Upper lobe of left lung (tissue), 6 donors: ENCODE data around the gene SMYD3. TPM values are rescaled to one million over a fixed set of nuclear protein-coding genes. Genes with fewer than 3 reads are reported as not detected.

Experiments
- ATAC-seq, 2 donors: fragments of 200-7000 bp; cut with Tn5 transposase; one replicate each; pipeline ENCODE4 v1.9.1; 2022; ENCODE audit warnings: mild to moderate bottlenecking in 2 of 2, moderate library complexity in 2 of 2; ENCODE audit not compliant: low FRiP score in 2 of 2
- DNase-seq, 2 donors: peaks; one replicate each; pipeline ENCODE4 v3.0.0-alpha.2; 2019 to 2020
- H3K27ac ChIP-seq, 4 donors: fragments of 200-600 bp; sonication (generic); one replicate each; pipeline ENCODE4 v1.5.1; 2016 to 2019
- H3K27me3 ChIP-seq, 4 donors: fragments of 200-600 bp; sonication (generic); one replicate each; pipeline ENCODE4 v1.5.1; 2017 to 2019
- H3K36me3 ChIP-seq, 4 donors: fragments of 200-600 bp; sonication (generic); one replicate each; pipeline ENCODE4 v1.5.1; 2016 to 2019
- H3K4me1 ChIP-seq, 4 donors: fragments of 200-600 bp; sonication (generic); one replicate each; pipeline ENCODE4 v1.5.1; 2018 to 2019
- H3K4me3 ChIP-seq, 4 donors: fragments of 200-600 bp; sonication (generic); one replicate each; pipeline ENCODE4 v1.5.1; 2017 to 2019; ENCODE audit warnings: mild to moderate bottlenecking in 2 of 4, moderate library complexity in 1 of 4
- H3K9me3 ChIP-seq, 4 donors: fragments of 200-600 bp; sonication (generic); one replicate each; pipeline ENCODE4 v1.5.1; 2018 to 2019
- CTCF ChIP-seq, 6 experiments: fragments of 450-650 bp in 4 of 6; fragments of 200-600 bp in 2 of 6; sonication (generic) in 2 of 6; IDR thresholded peaks; one replicate each; pipeline ENCODE4 v1.5.1; 2016 to 2019; ENCODE audit warnings: antibody characterized with exemption in 6 of 6
- EP300 ChIP-seq, 4 donors: sonication (generic); formaldehyde crosslinking; IDR thresholded peaks; one replicate each; pipeline ENCODE4 v1.5.1; 2017; ENCODE audit warnings: antibody characterized with exemption in 4 of 4, control low read depth in 2 of 4
- POLR2A ChIP-seq, 4 donors: fragments of 450-650 bp; IDR thresholded peaks; one replicate each; pipeline ENCODE4 v1.5.1; 2016 to 2017; ENCODE audit warnings: antibody characterized with exemption in 4 of 4, mild to moderate bottlenecking in 2 of 4
- POLR2AphosphoS5 ChIP-seq, 2 donors: sonication (generic); formaldehyde crosslinking; IDR thresholded peaks; one replicate each; pipeline ENCODE4 v1.5.1; 2017; ENCODE audit warnings: antibody characterized with exemption in 2 of 2
- WGBS, 2 donors: methylation state at CpG; one replicate each; pipeline ENCODE4 v1.1.5; 2017 to 2018; 5-methylcytosine and 5-hydroxymethylcytosine counted together
- total RNA-seq, 6 donors: library from RNA; depleted of rRNA in 4 of 6; stranded (reverse); fragments of >200 nt in 4 of 6; gene quantifications; one replicate each; pipeline versions ENCODE4 v1.1.0 to v1.2.1, GENCODE V29; 2016 to 2021
- donor health status: DM: no; HTN: no; CAD: no; lungs with moderate emphysema.
- donor health status: DM: no; HTN: yes; CAD: no; lungs with severe emphysema.

Gene SMYD3
- total RNA-seq, 6 donors from 2014 or later, result 22.7 to 109 (median 34.0) TPM

DNA sequence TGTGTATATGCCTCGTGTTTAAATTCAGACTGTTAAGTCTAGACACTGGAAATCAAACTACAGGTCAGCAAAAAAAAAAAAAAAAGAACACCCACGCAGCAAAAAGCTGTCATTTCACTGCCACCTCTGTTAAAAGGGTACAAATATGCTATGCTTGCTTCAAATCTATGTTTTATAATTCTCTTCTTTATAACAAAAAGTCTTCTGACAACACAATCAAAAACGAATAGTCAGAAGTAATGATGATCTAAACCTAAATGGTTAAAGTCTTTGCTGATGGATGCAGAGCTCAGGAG, 438.9 kb downstream of the SMYD3 start:
- Histone ChIP-seq H3K9me3 (no peaks in the 10 kb centered on the region), H3K27me3 (no peaks in the 10 kb centered on the region), H3K36me3 (no peaks in the 10 kb centered on the region), H3K27ac (no peak overlapping the region), H3K4me3 (no peak overlapping the region), H3K4me1 (no peaks in the 10 kb centered on the region)
- DNase-seq, result no peak
- no peak for TF ChIP-seq EP300 (IDR thresholded peaks at IDR 0.05)
- TF ChIP-seq POLR2A (IDR thresholded peaks at IDR 0.05), result no peak
- TF ChIP-seq POLR2AphosphoS5 (IDR thresholded peaks at IDR 0.05), result no peak
- TF ChIP-seq CTCF (IDR thresholded peaks at IDR 0.05), result no peak
- ATAC-seq, result no peak
- 78 to 82% methylated on average over 3 of the region's 3 CpGs for WGBS, 2 donors

DNA sequence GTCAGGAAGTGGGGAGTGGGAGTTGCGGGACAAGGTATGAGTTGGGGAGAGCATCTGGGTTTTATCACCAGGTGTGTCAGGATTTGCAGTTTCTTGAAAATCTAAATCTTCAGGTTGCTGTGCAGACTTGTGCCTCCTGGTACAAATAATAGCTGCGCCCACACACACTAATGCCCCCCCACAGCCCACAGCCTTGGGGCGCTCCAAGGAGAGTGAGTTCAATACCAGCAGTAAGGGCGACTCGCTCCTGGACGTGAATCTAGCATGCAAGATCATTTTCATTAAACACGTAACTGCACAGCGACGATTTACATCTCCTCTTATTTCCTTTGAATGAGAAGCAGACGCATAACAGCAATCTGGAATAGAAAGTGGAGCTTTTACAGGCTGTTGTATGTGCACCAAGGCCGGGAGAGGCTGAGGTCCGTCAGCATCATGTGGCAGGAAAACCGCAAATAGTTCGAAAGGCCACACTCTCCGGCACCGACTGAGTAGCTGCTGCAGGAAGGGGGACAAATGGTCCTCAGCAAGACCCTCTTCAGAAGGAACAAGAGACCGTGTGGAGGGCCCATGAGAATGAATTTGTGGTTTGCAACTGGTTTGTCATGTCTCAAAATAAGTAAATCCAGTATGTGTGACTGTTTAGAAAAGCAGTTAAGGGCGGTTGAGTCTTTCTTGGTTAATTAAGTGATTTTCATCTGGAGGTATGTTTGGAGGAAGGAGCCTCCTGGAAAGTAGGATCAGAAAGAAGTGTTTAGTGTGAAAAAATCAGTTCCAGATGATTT, 439.5 kb downstream of the SMYD3 start:
- ATAC-seq, result peak in 1 of 2 donors; percentile 12
- H3K4me3 ChIP-seq, result no peak overlapping the region

DNA sequence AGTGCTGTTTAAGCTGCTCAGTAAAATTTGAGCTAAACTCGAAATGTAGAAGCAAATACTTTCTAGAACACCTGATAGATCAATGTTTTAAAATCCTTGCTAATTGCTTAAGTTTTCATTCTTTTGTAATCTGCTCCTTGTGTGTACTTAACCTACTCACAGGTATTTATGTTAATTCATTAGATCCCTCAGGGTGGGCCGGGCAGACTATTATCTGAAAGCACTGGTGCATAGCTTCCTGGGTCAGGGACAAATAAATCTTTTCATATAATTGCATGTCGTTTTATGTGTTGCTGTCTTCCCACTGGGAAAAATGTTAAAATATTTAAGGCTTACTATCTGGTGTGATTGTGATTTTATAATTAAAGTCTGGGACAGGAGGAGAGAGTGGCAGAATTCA, 440.5 kb downstream of the SMYD3 start:
- H3K4me1 ChIP-seq, result no peaks in the 10 kb centered on the region
- H3K27ac ChIP-seq, result no peak overlapping the region
- DNase-seq, result no peak
- no peaks in the 10 kb centered on the region for H3K27me3 ChIP-seq
- ATAC-seq, result no peak
- WGBS, 2 donors, result 86 to 87% methylated on average over 3 of the region's 3 CpGs
- H3K9me3 ChIP-seq, result no peaks in the 10 kb centered on the region
- no peak for TF ChIP-seq EP300 (IDR thresholded peaks at IDR 0.05)
- H3K4me3 ChIP-seq, result no peak overlapping the region
- no peaks in the 10 kb centered on the region for H3K36me3 ChIP-seq

More for the DNA sequence above, 439.5 kb downstream of the SMYD3 start:
- Histone ChIP-seq H3K4me1 (no peaks in the 10 kb centered on the region), H3K27me3 (no peaks in the 10 kb centered on the region), H3K27ac (no peak overlapping the region), H3K36me3 (no peaks in the 10 kb centered on the region), H3K9me3 (no peaks in the 10 kb centered on the region)
- DNase-seq, result no peak
- WGBS, 2 donors, result 73 to 76% methylated on average over 18 of the region's 18 CpGs
- TF ChIP-seq CTCF (IDR thresholded peaks at IDR 0.05), result no peak
- no peak for TF ChIP-seq POLR2A (IDR thresholded peaks at IDR 0.05)
- no peak for TF ChIP-seq POLR2AphosphoS5 (IDR thresholded peaks at IDR 0.05)
- TF ChIP-seq EP300 (IDR thresholded peaks at IDR 0.05), result no peak

- 52 to 70% methylated on average over 3 of the region's 3 CpGs for WGBS, 2 donors
- DNase-seq (no peak), ATAC-seq (no peak)
- Histone ChIP-seq H3K36me3 (no peaks in the 10 kb centered on the region), H3K27me3 (no peaks in the 10 kb centered on the region), H3K4me1 (no peaks in the 10 kb centered on the region), H3K4me3 (no peak overlapping the region), H3K27ac (no peak overlapping the region), H3K9me3 (no peaks in the 10 kb centered on the region)
- TF ChIP-seq POLR2AphosphoS5 (IDR thresholded peaks at IDR 0.05) (no peak), CTCF (IDR thresholded peaks at IDR 0.05) (no peak), EP300 (IDR thresholded peaks at IDR 0.05) (no peak), POLR2A (IDR thresholded peaks at IDR 0.05) (no peak)
These were observed 441.5 kb downstream of the SMYD3 start for GRCh38 chr1:246065592-246065991.

DNA sequence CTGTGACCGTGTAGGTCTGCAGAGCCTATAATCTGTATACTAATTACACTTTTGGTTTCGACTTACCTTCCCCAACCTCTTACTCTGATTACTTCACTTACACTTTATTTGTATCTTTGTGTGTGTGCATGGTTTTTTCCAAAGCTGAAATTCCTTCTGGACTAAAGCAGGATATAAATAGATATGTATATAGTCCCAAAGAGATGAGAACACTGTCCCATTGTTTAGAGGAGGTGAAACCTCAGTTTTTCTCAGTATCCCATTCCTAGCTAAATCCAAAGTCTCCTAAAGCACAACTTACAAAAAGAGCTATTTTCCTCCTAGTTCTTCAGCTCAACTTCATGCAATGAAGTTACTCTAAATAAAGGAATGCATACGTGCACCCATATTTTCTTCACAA, 442.2 kb downstream of the SMYD3 start:
- no peak for TF ChIP-seq POLR2A (IDR thresholded peaks at IDR 0.05)
- TF ChIP-seq POLR2AphosphoS5 (IDR thresholded peaks at IDR 0.05), result no peak
- TF ChIP-seq EP300 (IDR thresholded peaks at IDR 0.05), result no peak
- no peak for TF ChIP-seq CTCF (IDR thresholded peaks at IDR 0.05)
- ATAC-seq (no peak), DNase-seq (no peak)
- WGBS, 2 donors, result 82 to 85% methylated on average over 3 of the region's 3 CpGs
- Histone ChIP-seq H3K9me3 (no peaks in the 10 kb centered on the region), H3K27me3 (no peaks in the 10 kb centered on the region), H3K27ac (no peak overlapping the region), H3K4me1 (no peaks in the 10 kb centered on the region), H3K4me3 (no peak overlapping the region), H3K36me3 (no peaks in the 10 kb centered on the region)
